HepG2 (cell line): Measurements from ENCODE around the gene DCHS2. TPM values are rescaled to one million over a fixed set of nuclear protein-coding genes. Genes with fewer than 3 reads are reported as not detected.
A peak's percentile ranks its signal among the peaks of the same experiment; 100 is the strongest.

Experiments
- ATAC-seq: fragments of 200-7000 bp; cut with Tn5 transposase; 3 replicates; pipeline ENCODE4 v1.9.1; 2020; ENCODE audit warnings: mild to moderate bottlenecking, moderate library complexity
- BruUV-seq: library from RNA; stranded (reverse); fragments of 400-500 nt; replicated peaks from 2 replicates; lab custom pipeline; 2021; lab: Mats Ljungman, UMichigan
- CTCF ChIA-PET: fragments of 300-600 bp; formaldehyde crosslinking; extraction: SDS; loops from one replicate; lab custom pipeline; 2021; ENCODE audit warnings: low total read pairs, inconsistent platforms, low intra/inter-chr PET ratio; lab: Yijun Ruan, JAX
- POLR2A ChIA-PET: fragments of 350-600 bp; sonication (Branson Sonifier 250); formaldehyde crosslinking; loops from one replicate; lab custom pipeline; 2020; ENCODE audit warnings: antibody characterized with exemption, inconsistent platforms; lab: Yijun Ruan, JAX
- DNase-seq: peaks from one replicate; pipeline ENCODE4 v3.0.0-alpha.2; 2015; ENCODE audit warnings: low spot score
- FAIRE-seq: peaks from 3 replicates; lab custom pipeline; 2011; peaks lifted over from hg19 to GRCh38; lab: Jason Lieb, UNC
- H2AFZ ChIP-seq: one replicate; pipeline ENCODE4 v1.6.1; 2011; ENCODE audit warnings: low read length, inconsistent platforms
- H3K27ac ChIP-seq: fragments of 300-600 bp; 3 replicates; pipeline ENCODE4 v1.8.0; 2011; ENCODE audit warnings: mixed run types, mild to moderate bottlenecking, mixed read lengths, low read length, inconsistent platforms; ENCODE audit not compliant: insufficient read depth; ENCODE audit errors: extremely low read length
- H3K27me3 ChIP-seq, 2 experiments: fragments of 200-600 bp in 1 of 2; 2 replicates in 1 of 2; 3 replicates in 1 of 2; pipeline versions ENCODE4 v1.6.0 to v1.8.0; 2011; ENCODE audit warnings: low read length in 2 of 2, mild to moderate bottlenecking in 2 of 2, moderate library complexity in 2 of 2, inconsistent platforms in 1 of 2; ENCODE audit not compliant: insufficient read depth in 2 of 2, control insufficient read depth in 1 of 2
- H3K36me3 ChIP-seq, 2 experiments: fragments of 200-600 bp in 1 of 2; replicated peaks in 1 of 2; 2 replicates in 1 of 2; 3 replicates in 1 of 2; pipeline versions ENCODE4 v1.5.1 to v1.8.0; 2011; ENCODE audit warnings: low read length in 2 of 2, inconsistent platforms in 1 of 2; ENCODE audit not compliant: insufficient read depth in 2 of 2, control insufficient read depth in 1 of 2
- H3K4me1 ChIP-seq: 2 replicates; pipeline ENCODE4 v1.5.1; 2012; ENCODE audit warnings: low read length, inconsistent platforms; ENCODE audit not compliant: insufficient read depth
- H3K4me2 ChIP-seq: 2 replicates; pipeline ENCODE4 v1.6.0; 2011; ENCODE audit warnings: low read depth, low read length, inconsistent platforms
- H3K4me3 ChIP-seq, 3 experiments: fragments of 200-600 bp in 1 of 3; sonication (generic), shearing (Covaris generic) in 1 of 3; replicated peaks in 1 of 3; 2 replicates each; pipeline ENCODE4 v1.5.1; 2011 to 2016; ENCODE audit warnings: low read length in 3 of 3, inconsistent platforms in 2 of 3, low read depth in 2 of 3, mild to moderate bottlenecking in 2 of 3, control low read depth in 1 of 3, mixed read lengths in 1 of 3; ENCODE audit not compliant: insufficient read depth in 1 of 3
- H3K79me2 ChIP-seq: one replicate; pipeline ENCODE4 v1.6.1; 2011; ENCODE audit warnings: low read length, inconsistent platforms; ENCODE audit not compliant: insufficient read depth
- H3K9ac ChIP-seq: 2 replicates; pipeline ENCODE4 v1.6.0; 2011; ENCODE audit warnings: mild to moderate bottlenecking, low read depth, low read length, inconsistent platforms; ENCODE audit not compliant: insufficient read depth
- H3K9me3 ChIP-seq: 2 replicates; pipeline ENCODE4 v1.5.1; 2012; ENCODE audit warnings: mild to moderate bottlenecking, low read length
- H4K20me1 ChIP-seq: 2 replicates; pipeline ENCODE4 v1.6.0; 2011; ENCODE audit warnings: inconsistent platforms, mild to moderate bottlenecking, low read length, moderate library complexity; ENCODE audit not compliant: insufficient read depth
- CREB1 ChIP-seq, 2 experiments: fragments of 450-650 bp in 1 of 2; IDR thresholded peaks; 2 replicates each; pipeline ENCODE4 v1.6.1; 2016 to 2017; ENCODE audit warnings: control low read depth in 1 of 2, mild to moderate bottlenecking in 1 of 2, missing compliant biosample characterization in 1 of 2, missing genetic modification characterization in 1 of 2
- KLF13 ChIP-seq: sonication (generic); formaldehyde crosslinking; IDR thresholded peaks from 2 replicates; pipeline ENCODE4 v1.4.0; 2020; ENCODE audit warnings: mild to moderate bottlenecking, missing genetic modification reagents
- MED1 ChIP-seq: sonication (generic); formaldehyde crosslinking; IDR thresholded peaks from 2 replicates; pipeline ENCODE4 v1.4.0; 2020; ENCODE audit warnings: missing genetic modification reagents
- NFRKB ChIP-seq: fragments of 450-650 bp; IDR thresholded peaks from 2 replicates; pipeline ENCODE4 v1.6.1; 2017
- RNF2 ChIP-seq: fragments of 450-650 bp; conservative IDR thresholded peaks from 2 replicates; pipeline ENCODE4 v1.6.1; 2016; ENCODE audit warnings: low read depth
- ZNF343 ChIP-seq: sonication (generic); formaldehyde crosslinking; IDR thresholded peaks from 2 replicates; pipeline ENCODE4 v1.4.0; 2020; ENCODE audit warnings: mild to moderate bottlenecking, missing genetic modification reagents
- ZNF552 ChIP-seq: sonication (generic); formaldehyde crosslinking; IDR thresholded peaks from 2 replicates; pipeline ENCODE4 v1.9.0; 2022; ENCODE audit warnings: missing genetic modification reagents, mild to moderate bottlenecking, borderline replicate concordance
- WGBS: methylation state at CpG from one replicate; pipeline ENCODE4 v1.1.6; 2017; ENCODE audit warnings: low lambda C conversion rate; 5-methylcytosine and 5-hydroxymethylcytosine counted together
- in situ Hi-C: cut with HindIII; loops from 2 replicates; pipeline ENCODE4 v1.10.0; 2017; ENCODE audit warnings: low pct_unique_long_range_greater_than_20kb; ENCODE audit not compliant: extremely low pct_ligation_motif_present
- intact Hi-C: fragments of 100-400 bp; cut with micrococcal nuclease; formaldehyde crosslinking; loops from one replicate; pipeline ENCODE4 v1.10.0; 2022; ENCODE audit not compliant: unreplicated experiment
- polyA plus RNA-seq, 8 experiments: library from polyadenylated mRNA; depleted of rRNA in 3 of 8; stranded (reverse) in 7 of 8; unstranded in 1 of 8; fragments of >200 nt; fragmentation: Illumina TruSeq in 4 of 8; extraction: Trizol in 4 of 8; gene quantifications; 2 replicates each; pipeline versions ENCODE4 v1.2.1 to v1.2.3, GENCODE V29; 2011 to 2016; ENCODE audit warnings: low read depth in 4 of 8, missing spikeins in 1 of 8, mixed read lengths in 1 of 8; ENCODE audit not compliant: insufficient read depth in 1 of 8
- total RNA-seq, 5 experiments: library from RNA; depleted of rRNA; stranded (reverse); fragments of >200 nt; fragmentation: Illumina TruSeq; extraction: Trizol; gene quantifications; 2 replicates each; pipeline ENCODE4 v1.2.3, GENCODE V29; 2016; ENCODE audit warnings: low read depth in 1 of 5

Gene DCHS2
- total and polyA plus RNA-seq, 2 of the 13 experiments (the other 11 are each of a cell fraction or from before 2014, with no cell fraction given), result 0.03 TPM; not detected in 1

GRCh38 chr4:154307451-154307850 lies 184.1 kb downstream of the DCHS2 start:
- POLR2A ChIA-PET, result no interaction called here
- no TSS peak for BruUV-seq
- in situ Hi-C loops, result no loop called here
- FAIRE-seq (no peak), ATAC-seq (no peak)
- Histone ChIP-seq H2AFZ (no peak overlapping the region), H3K4me1 (no peaks in the 10 kb centered on the region), H3K4me3 (no peak overlapping the region), H3K9ac (no peak overlapping the region), H3K79me2 (no peaks in the 10 kb centered on the region), H3K27ac (no peak overlapping the region)
- CTCF ChIA-PET, result no interaction called here
- TF ChIP-seq RNF2 (no peak), MED1 (CRISPR knock-in tag) (no peak), ZNF343 (CRISPR knock-in tag) (no peak), KLF13 (CRISPR knock-in tag) (no peak), NFRKB (no peak)
- TF ChIP-seq, all 625 proteins: peak for 0
- H3K4me2 ChIP-seq, result no peak overlapping the region
- WGBS, result 6% methylated on average over 3 of the region's 3 CpGs
- no peaks in the 10 kb centered on the region for H3K36me3 ChIP-seq
- H3K9me3 ChIP-seq, result no peaks in the 10 kb centered on the region
- DNase-seq, result no peak
- no peaks in the 10 kb centered on the region for H3K27me3 ChIP-seq
- H4K20me1 ChIP-seq, result no peaks in the 10 kb centered on the region
- intact Hi-C loops, result no loop called here

- WGBS, result under 1% methylated on average over 5 of the region's 5 CpGs
- DNase-seq (no peak), ATAC-seq (no peak), FAIRE-seq (no peak)
- H3K27ac ChIP-seq, result no peak overlapping the region
- intact Hi-C loops (no loop called here), in situ Hi-C loops (no loop called here)
- no peak for TF ChIP-seq ZNF552 (CRISPR knock-in tag)
- TF ChIP-seq CREB1 (IDR thresholded peaks at IDR 0.05), result 0 out of 2 replicates have a peak, but pooled peaks have one; percentile 4
- TF ChIP-seq CREB1 (CRISPR knock-in tag; IDR thresholded peaks at IDR 0.05), result no peak
- no peaks in the 10 kb centered on the region for H3K27me3 ChIP-seq
- BruUV-seq, result no TSS peak
- no peak overlapping the region for H3K4me2 ChIP-seq
- no peaks in the 10 kb centered on the region for H3K9me3 ChIP-seq
- H3K79me2 ChIP-seq, result no peaks in the 10 kb centered on the region
- H2AFZ ChIP-seq, result no peak overlapping the region
- no peak overlapping the region for H3K9ac ChIP-seq
- CTCF ChIA-PET, result no interaction called here
- H3K4me1 ChIP-seq, result no peaks in the 10 kb centered on the region
- H3K4me3 ChIP-seq, result no peak overlapping the region
- POLR2A ChIA-PET, result no interaction called here
- no peaks in the 10 kb centered on the region for H3K36me3 ChIP-seq
- H4K20me1 ChIP-seq, result no peaks in the 10 kb centered on the region
Observed at GRCh38 chr4:154305616-154306015, 186.0 kb downstream of the DCHS2 start.
